C4-2B (cell line): Measurements from ENCODE around the gene OSBPL10.

Experiments
- H3K27ac ChIP-seq: fragments of 450-650 bp; 2 replicates; pipeline ENCODE4 v1.5.1; 2017
- CTCF ChIP-seq: fragments of 450-650 bp; conservative IDR thresholded peaks from 2 replicates; pipeline ENCODE4 v1.5.1; 2017; ENCODE audit warnings: mild to moderate bottlenecking
- ZFX ChIP-seq: fragments of 450-650 bp; IDR thresholded peaks from 2 replicates; pipeline ENCODE4 v1.6.1; 2017

Gene OSBPL10

GRCh38 chr3:31613177-31613576 is 367.9 kb downstream of the OSBPL10 start:
- no peak overlapping the region for H3K27ac ChIP-seq
- TF ChIP-seq ZFX (no peak), CTCF (no peak)
